Hepatocyte (in vitro differentiated cells): Measurements from ENCODE around the gene EPHA8. TPM values are rescaled to one million over a fixed set of nuclear protein-coding genes. Genes with fewer than 3 reads are reported as not detected.

Source experiments
- DNase-seq: peaks from one replicate; pipeline ENCODE4 v3.0.0-alpha.2; 2016; ENCODE audit warnings: low spot score
- H2AFZ ChIP-seq: fragments of 200-600 bp; sonication (generic); 2 replicates; pipeline ENCODE4 v1.6.0; 2016; ENCODE audit warnings: antibody characterized with exemption, mild to moderate bottlenecking
- H3K27ac ChIP-seq: fragments of 200-600 bp; sonication (generic); 2 replicates; pipeline ENCODE4 v1.5.1; 2016; ENCODE audit warnings: mild to moderate bottlenecking
- H3K27me3 ChIP-seq: fragments of 200-600 bp; sonication (generic); 2 replicates; pipeline ENCODE4 v1.6.1; 2016
- H3K36me3 ChIP-seq: fragments of 200-600 bp; sonication (generic); replicated peaks from 2 replicates; pipeline ENCODE4 v1.5.1; 2016; ENCODE audit warnings: low read depth; ENCODE audit not compliant: insufficient read depth
- H3K4me1 ChIP-seq: fragments of 200-600 bp; sonication (generic); 2 replicates; pipeline ENCODE4 v1.5.1; 2016; ENCODE audit warnings: mild to moderate bottlenecking, moderate library complexity; ENCODE audit not compliant: insufficient read depth
- H3K4me2 ChIP-seq: fragments of 200-600 bp; sonication (generic); 2 replicates; pipeline ENCODE4 v1.6.0; 2016
- H3K4me3 ChIP-seq: fragments of 200-600 bp; sonication (generic); 2 replicates; pipeline ENCODE4 v1.5.1; 2016; ENCODE audit warnings: mild to moderate bottlenecking
- H3K79me2 ChIP-seq: fragments of 200-600 bp; sonication (generic); 2 replicates; pipeline ENCODE4 v1.6.0; 2017; ENCODE audit warnings: mild to moderate bottlenecking
- H3K9me2 ChIP-seq: fragments of 200-600 bp; sonication (generic); replicated peaks from 2 replicates; pipeline ENCODE4 v1.6.0; 2017; ENCODE audit warnings: mild to moderate bottlenecking; ENCODE audit not compliant: insufficient read depth
- H3K9me3 ChIP-seq: fragments of 200-600 bp; sonication (generic); 2 replicates; pipeline ENCODE4 v1.5.1; 2016; ENCODE audit warnings: low read depth, mild to moderate bottlenecking
- H4K20me1 ChIP-seq: fragments of 200-600 bp; sonication (generic); 2 replicates; pipeline ENCODE4 v1.6.0; 2016; ENCODE audit warnings: mild to moderate bottlenecking; ENCODE audit not compliant: insufficient read depth, poor library complexity, severe bottlenecking
- EZH2 ChIP-seq: fragments of 200-600 bp; sonication (generic); IDR thresholded peaks from 2 replicates; pipeline ENCODE4 v1.6.1; 2016; ENCODE audit warnings: antibody characterized with exemption, mild to moderate bottlenecking, borderline replicate concordance
- EZH2phosphoT487 ChIP-seq: fragments of 200-600 bp; sonication (generic); IDR thresholded peaks from one replicate; pipeline ENCODE4 v1.6.1; 2018; ENCODE audit warnings: antibody characterized with exemption, mild to moderate bottlenecking, low read depth, moderate library complexity; ENCODE audit not compliant: unreplicated experiment, severe bottlenecking
- WGBS: methylation state at CpG from one replicate; pipeline ENCODE4 v1.1.6; 2016; ENCODE audit warnings: low lambda C conversion rate; ENCODE audit errors: missing lambda C conversion rate; 5-methylcytosine and 5-hydroxymethylcytosine counted together
- polyA plus RNA-seq: library from polyadenylated mRNA; unstranded; fragments of >200 nt; fragmentation: Nextera tagmentation; extraction: Ambion mirVana; gene quantifications from 2 replicates; pipeline ENCODE4 v1.2.1, GENCODE V29; 2016
- total RNA-seq: library from RNA; depleted of rRNA; stranded (reverse); fragments of >200 nt; gene quantifications from 2 replicates; pipeline ENCODE4 v1.2.3, GENCODE V29; 2014
- TF ChIP-seq, protein P1 (sequence below): fragments of 200-600 bp; sonication (generic); IDR thresholded peaks from 2 replicates; pipeline ENCODE4 v1.5.1; 2016; ENCODE audit warnings: antibody characterized with exemption, mild to moderate bottlenecking; ENCODE audit not compliant: poor library complexity

Gene EPHA8
- total and polyA plus RNA-seq, 2 experiments from 2014 or later: not detected

DNA sequence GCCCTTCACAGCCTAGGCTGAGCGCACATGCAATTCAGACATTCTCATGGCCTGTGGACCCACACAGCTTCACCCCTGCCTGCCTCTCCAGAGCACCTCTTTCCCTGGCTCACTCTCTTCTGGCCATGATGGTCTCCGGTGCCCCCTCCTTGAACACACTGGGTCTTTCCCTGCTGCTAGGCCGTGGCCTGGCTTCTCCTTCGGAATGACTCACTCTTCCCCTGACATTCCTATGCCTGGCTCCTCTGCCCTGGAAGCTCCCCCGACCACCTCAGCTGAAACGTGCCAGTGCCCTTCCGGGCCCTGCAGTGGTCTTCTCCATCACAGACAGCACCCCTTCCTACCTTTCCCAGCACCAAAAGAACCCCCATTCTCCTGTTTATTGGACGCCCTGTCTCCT, 28.3 kb downstream of the EPHA8 start:
- H3K36me3 ChIP-seq: no peaks in the 10 kb centered on the region
- no peaks in the 10 kb centered on the region for H3K9me2 ChIP-seq
- no peaks in the 10 kb centered on the region for H3K79me2 ChIP-seq
- H3K27me3 ChIP-seq: peaks cover 13% of the 10 kb centered on the region
- no peak overlapping the region for H2AFZ ChIP-seq
- WGBS: 73% methylated on average over 8 of the region's 8 CpGs
- H4K20me1 ChIP-seq: no peaks in the 10 kb centered on the region
- no peak for DNase-seq
- no peak overlapping the region for H3K4me2 ChIP-seq
- TF ChIP-seq EZH2phosphoT487 (no peak), EZH2 (no peak)
- TF ChIP-seq, protein P1, sequence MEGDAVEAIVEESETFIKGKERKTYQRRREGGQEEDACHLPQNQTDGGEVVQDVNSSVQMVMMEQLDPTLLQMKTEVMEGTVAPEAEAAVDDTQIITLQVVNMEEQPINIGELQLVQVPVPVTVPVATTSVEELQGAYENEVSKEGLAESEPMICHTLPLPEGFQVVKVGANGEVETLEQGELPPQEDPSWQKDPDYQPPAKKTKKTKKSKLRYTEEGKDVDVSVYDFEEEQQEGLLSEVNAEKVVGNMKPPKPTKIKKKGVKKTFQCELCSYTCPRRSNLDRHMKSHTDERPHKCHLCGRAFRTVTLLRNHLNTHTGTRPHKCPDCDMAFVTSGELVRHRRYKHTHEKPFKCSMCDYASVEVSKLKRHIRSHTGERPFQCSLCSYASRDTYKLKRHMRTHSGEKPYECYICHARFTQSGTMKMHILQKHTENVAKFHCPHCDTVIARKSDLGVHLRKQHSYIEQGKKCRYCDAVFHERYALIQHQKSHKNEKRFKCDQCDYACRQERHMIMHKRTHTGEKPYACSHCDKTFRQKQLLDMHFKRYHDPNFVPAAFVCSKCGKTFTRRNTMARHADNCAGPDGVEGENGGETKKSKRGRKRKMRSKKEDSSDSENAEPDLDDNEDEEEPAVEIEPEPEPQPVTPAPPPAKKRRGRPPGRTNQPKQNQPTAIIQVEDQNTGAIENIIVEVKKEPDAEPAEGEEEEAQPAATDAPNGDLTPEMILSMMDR: no peak
- H3K9me3 ChIP-seq: no peaks in the 10 kb centered on the region
- H3K4me3 ChIP-seq: no peak overlapping the region
- H3K27ac ChIP-seq: no peak overlapping the region
- no peaks in the 10 kb centered on the region for H3K4me1 ChIP-seq

DNA sequence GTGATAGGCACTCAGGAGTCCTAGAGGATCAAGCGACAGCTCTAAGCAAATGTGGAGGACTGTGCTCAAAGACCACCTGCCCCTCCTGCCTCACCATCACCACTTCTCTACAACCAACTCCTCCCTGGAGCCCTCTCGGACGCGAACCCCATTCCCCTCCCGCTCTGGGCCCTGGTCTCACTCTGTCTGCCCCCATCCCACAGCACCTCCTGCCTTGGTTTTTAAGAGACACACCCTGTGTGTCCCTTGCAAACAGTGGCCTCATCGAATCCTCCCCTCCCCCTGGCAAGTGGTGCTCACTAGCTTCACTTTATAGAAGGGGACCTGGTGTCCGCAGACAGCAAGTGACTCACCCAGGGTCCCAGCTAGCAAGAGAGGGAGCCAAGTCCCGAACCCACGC, 28.8 kb downstream of the EPHA8 start:
- Histone ChIP-seq H3K9me3 (no peaks in the 10 kb centered on the region), H3K4me1 (no peaks in the 10 kb centered on the region), H3K27me3 (peaks cover 11% of the 10 kb centered on the region), H2AFZ (no peak overlapping the region), H4K20me1 (no peaks in the 10 kb centered on the region), H3K4me2 (no peak overlapping the region), H3K4me3 (no peak overlapping the region), H3K9me2 (no peaks in the 10 kb centered on the region), H3K27ac (no peak overlapping the region), H3K36me3 (no peaks in the 10 kb centered on the region), H3K79me2 (no peaks in the 10 kb centered on the region)
- no peak for TF ChIP-seq EZH2phosphoT487
- no peak for TF ChIP-seq EZH2
- TF ChIP-seq, protein P1: no peak
- no peak for DNase-seq
- 85% methylated on average over 9 of the region's 9 CpGs for WGBS

DNA sequence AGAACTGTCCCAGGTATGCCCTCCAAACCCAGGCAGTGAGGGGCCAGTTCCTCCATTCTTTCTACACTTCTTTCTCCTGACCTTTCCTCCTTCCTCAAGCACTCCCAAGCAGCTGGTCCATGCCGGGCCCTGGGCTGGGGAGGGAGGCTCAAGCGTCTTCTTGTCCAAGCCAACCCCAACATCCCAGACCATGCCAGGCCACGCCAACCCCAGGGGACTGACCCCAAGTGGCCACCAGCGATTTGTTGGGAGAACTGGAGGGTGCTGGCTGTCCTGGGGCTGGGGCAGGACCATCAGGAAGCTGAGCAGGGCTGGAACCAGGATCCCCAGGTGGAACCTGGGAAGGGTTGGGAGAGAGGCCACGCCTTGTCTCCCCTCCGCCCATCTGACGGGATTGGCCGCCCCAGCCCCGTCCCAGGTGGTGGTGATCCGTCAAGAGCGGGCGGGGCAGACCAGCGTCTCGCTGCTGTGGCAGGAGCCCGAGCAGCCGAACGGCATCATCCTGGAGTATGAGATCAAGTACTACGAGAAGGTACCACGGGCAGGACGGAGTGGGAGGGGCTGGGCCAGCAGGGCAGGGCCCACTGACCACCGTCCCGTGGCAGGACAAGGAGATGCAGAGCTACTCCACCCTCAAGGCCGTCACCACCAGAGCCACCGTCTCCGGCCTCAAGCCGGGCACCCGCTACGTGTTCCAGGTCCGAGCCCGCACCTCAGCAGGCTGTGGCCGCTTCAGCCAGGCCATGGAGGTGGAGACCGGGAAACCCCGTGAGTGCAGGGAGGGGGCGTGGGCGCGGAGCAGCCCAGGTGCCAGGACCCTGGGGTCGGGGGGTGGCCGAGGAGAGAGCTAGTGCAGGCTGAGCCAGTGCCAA, 29.9 kb downstream of the EPHA8 start:
- Histone ChIP-seq H2AFZ (no peak overlapping the region), H4K20me1 (no peaks in the 10 kb centered on the region), H3K4me2 (no peak overlapping the region), H3K36me3 (no peaks in the 10 kb centered on the region), H3K27ac (no peak overlapping the region), H3K9me2 (no peaks in the 10 kb centered on the region), H3K4me1 (no peaks in the 10 kb centered on the region), H3K27me3 (peaks cover 9% of the 10 kb centered on the region), H3K79me2 (no peaks in the 10 kb centered on the region), H3K9me3 (no peaks in the 10 kb centered on the region), H3K4me3 (no peak overlapping the region)
- 74% methylated on average over 38 of the region's 38 CpGs for WGBS
- no peak for TF ChIP-seq EZH2phosphoT487
- TF ChIP-seq, protein P1: no peak
- TF ChIP-seq EZH2: no peak
- DNase-seq: no peak
